Forelimb muscle (tissue), 1 donor: Measurements from ENCODE around the gene CREM. TPM values are rescaled to one million over a fixed set of nuclear protein-coding genes. Genes with fewer than 3 reads are reported as not detected.

Experiments
- DNase-seq: peaks from one replicate; pipeline ENCODE4 v3.0.0-alpha.2; 2013; ENCODE audit warnings: low read depth
- polyA plus RNA-seq: library from polyadenylated mRNA; unstranded; fragments of 120-200 nt; gene quantifications from one replicate; pipeline ENCODE4 v1.2.1, GENCODE V29; 2013; ENCODE audit not compliant: insufficient read length

Gene CREM
- polyA plus RNA-seq, 1 donor: 49.3 TPM

DNA sequence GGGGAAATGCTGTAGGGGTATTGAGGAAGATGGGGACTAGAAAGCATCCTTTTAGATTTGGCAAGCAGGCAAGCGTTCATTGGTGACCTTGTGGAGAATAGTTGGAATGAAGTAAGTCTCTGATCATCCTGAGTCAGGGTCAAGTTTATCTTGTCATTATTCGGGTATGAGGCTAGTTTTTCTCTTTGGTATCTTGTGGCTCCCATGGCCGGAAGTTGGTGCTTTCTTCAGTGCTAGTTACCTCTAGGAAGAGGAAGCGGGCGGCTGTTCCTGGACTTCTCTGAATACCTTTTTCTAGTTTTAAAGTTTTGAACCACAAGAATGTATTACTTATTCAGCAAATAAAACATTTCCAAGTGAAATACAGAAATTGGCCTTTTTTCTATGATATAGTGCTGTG lies 9.2 kb downstream of the CREM start:
- no peak for DNase-seq

GRCh38 chr10:35136263-35136815 lies 9.7 kb downstream of the CREM start:
- DNase-seq: no peak

GRCh38 chr10:35140126-35140525 lies 13.5 kb downstream of the CREM start:
- DNase-seq: no peak

GRCh38 chr10:35140727-35141126 lies 14.1 kb downstream of the CREM start:
- no peak for DNase-seq

GRCh38 chr10:35150308-35150707 lies 23.7 kb downstream of the CREM start:
- no peak for DNase-seq

GRCh38 chr10:35152992-35153391 lies 26.3 kb downstream of the CREM start:
- no peak for DNase-seq

- DNase-seq: no peak
Observed at GRCh38 chr10:35153716-35154115, 27.1 kb downstream of the CREM start.

DNA sequence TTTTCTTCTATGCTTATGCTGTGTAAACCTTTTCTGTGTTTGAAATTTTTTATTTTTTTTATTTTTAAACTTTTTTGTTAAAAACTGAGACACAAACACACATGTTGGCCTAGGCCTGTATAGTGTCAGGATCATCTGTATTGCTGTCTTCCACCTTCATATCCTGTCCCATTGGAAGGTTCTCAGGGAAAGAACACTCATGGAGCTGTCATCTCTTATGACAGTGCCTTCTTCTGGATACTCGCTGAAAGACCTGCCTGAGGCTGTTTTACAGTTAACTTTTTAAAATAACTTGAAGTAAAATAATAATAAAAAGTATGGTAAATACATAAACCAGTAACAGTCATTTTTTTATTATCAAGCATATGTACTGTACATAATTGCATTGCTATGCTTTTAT lies 34.1 kb downstream of the CREM start:
- no peak for DNase-seq

- DNase-seq: no peak
Observed at GRCh38 chr10:35161906-35162305, 35.3 kb downstream of the CREM start.

DNA sequence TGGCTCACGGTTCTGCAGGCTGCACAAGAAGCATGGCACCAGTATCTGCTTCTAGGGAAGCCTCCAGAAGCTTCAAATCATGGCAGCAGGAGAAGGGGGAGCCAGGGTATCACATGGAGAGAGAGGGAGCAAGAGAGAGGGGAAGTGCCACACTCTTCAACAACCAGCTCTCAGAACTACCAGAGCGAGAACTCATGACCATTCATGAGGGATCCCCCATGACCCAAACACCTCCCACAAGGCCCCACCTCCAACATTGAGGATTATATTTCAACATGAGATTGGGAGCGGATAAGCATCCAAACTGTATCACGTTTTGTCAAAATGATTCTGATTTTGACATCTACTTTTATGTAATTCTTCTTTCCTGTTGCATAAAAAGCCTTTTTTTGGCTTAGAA lies 38.5 kb downstream of the CREM start:
- DNase-seq: no peak

- DNase-seq: no peak
Observed at GRCh38 chr10:35165811-35166210, 39.2 kb downstream of the CREM start.

DNA sequence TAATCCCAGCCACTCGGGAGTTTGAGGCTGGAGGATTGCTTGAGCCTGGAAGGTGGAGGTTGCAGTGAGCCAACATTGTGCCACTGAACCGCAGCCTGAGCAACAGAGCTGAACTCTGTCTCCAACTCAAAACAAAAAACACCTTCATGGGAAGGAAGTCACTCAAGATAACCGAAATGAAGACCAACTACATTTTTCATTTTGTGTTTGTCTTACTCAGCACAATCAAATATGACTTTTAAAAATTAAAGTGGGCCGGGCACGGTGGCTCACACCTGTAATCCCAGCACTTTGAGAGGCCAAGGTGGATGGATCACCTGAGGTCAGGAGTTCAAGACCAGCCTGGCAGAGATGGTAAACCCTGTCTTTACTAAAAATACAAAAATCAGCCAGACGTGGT lies 40.0 kb downstream of the CREM start:
- no peak for DNase-seq

GRCh38 chr10:35167342-35167741 lies 40.7 kb downstream of the CREM start:
- DNase-seq: no peak

- no peak for DNase-seq
Observed at GRCh38 chr10:35172146-35172545, 45.5 kb downstream of the CREM start.

DNA sequence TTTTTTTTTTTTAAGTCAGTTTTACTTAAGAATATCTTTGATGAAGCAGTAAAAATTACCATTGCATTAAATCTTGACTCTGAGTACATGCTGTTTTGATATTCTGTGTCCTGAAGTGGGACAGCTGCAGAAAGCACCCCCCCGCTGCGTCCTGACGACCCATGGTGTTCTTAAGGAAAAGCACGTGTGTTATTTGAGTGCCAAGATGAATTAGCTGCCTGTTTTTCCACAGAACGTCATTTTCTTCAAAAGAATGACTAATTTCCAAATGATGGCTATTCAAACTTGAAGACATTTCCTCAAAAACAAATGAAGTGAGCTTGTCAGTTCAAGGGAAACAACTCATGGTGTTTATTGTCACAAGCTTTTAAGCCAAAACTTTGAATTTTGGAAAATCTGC lies 45.9 kb downstream of the CREM start:
- no peak for DNase-seq

DNA sequence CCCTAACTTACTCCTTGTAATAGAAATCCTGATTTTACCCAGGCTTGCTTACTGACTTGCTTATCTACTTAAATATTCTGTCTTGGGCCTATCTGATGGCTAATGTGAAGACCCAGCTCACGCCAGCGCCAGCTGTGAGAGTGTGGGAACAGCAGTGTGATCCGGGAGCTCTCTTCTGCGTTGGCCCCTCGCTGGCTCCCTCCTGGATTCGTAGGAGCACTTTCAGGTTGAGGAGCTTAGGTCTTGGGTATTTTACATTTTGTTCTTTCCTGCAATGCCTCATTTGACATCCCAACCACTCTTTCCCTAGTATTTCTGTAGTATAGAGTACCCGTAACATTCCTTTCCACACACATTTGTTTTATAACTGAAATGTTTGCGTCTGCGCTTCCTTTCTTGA lies 51.7 kb downstream of the CREM start:
- no peak for DNase-seq

DNA sequence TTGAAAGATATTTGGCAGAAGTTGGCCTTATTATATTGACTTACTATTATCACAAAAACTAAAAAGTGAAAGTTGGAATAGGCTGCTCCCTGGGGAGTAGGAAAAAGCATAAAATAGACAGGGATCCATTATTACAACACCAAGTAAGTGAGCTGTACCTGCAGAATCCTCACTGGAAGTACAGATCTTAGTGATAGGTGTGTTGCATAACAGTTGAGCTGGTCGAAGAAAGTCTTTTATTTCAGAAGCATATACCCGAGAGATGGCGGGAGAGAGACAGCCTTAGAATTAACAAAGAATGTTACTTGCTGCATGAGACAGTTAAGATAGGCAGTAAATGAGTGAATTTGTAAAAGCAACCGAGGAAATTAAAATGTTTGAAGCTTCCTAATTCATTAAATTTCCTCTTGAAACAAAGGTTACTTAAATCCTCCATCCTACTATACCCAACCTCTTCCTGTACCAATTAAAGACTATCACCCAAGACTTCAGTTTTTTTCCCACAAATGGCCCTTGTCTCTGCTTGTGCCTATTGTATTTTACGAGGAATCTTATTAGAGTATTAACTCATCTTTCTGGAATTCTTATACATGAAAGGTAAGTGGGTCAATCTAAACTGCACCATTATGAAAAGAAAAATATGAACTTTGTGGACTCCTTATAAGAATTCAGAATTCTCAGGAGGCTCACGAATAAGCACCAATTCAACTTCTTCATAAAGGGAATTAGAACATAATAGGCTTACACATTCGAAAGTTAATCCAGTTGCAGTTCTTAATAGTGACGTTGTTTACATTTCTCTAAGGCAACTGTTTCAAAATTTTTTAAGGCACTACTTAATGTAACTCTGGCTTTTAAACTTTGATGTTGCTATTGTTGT lies 56.2 kb downstream of the CREM start:
- DNase-seq: no peak

DNA sequence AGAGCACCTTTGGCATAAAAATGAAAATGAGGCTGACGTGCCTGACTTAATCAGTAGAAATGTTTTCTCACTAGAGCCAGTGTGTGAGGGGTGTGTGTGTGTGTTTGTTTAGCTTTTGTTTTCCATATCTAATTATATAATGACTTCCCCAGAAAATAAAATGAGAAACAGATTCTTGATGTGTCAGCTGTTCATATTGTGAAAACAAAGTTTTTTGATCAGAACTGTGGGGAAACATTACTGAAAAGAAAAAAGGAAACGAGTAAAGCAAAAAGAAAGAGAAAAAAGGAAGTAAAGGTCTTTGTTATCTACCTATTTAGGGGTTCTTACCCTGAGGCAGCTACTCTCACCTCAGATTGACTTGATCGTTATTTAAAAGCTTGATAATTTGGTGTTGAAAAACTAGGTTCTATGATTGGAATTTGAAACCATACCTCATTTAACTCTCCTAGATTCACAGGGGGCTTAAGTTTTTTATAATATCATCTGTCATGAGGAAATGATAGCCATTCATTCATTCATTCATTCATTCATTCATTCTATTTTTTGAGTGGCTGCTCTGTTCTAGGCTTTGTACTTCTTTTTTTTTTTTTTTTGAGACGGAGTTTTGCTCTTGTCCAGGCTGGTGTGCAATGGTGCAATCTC lies 58.0 kb downstream of the CREM start:
- DNase-seq: no peak

- DNase-seq: no peak
Observed at GRCh38 chr10:35185260-35186034, 58.8 kb downstream of the CREM start.

DNA sequence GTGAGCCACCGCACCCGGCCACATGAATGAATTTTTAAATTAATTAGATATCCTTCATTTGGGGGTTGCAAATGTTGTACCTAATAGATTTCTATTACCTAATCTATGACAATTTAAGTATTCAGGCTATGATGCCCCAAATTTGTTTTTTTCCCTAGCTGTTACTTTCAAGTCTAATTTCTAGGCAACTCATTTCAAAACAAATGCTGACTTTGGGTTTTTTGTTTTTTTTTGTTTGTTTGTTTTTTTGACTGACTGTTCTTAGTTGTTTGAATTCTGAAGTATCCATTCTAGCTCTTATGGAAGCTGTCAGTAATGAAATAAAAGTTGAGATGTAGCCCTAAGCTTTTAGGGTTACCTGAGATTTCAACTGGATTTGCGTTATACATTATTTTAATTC lies 62.3 kb downstream of the CREM start:
- DNase-seq: no peak

- no peak for DNase-seq
Observed at GRCh38 chr10:35191523-35191922, 64.9 kb downstream of the CREM start.

DNA sequence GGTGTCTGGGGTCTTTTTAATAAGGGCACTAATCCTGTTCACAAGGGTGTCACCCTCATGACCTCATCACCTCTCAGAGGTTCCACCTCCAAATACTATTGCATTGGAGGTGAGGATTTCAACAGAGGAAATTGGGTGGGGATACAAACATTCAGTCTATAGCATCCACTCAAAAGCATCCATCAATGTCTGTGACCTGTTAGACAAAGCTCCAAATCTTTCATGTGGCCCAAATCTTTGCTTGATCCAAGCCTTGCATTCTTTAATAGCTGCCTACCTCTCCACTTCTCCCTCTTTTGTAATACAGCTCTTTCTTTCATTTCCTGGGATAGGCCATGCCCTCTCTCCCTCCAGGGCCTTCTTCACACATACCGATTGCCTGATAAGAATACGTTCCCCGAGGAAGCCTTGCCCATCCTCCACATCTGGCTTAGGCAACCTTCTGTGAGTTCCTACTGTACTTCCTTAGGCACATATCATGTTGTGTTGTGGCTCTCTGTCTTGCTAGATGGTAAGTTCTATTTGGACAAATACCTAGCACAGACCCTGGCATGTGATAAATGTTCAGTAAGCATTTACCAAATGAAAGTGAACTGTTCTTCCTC lies 66.1 kb downstream of the CREM start:
- DNase-seq: no peak
